ENCODE data around the gene SETD3.

DNA sequence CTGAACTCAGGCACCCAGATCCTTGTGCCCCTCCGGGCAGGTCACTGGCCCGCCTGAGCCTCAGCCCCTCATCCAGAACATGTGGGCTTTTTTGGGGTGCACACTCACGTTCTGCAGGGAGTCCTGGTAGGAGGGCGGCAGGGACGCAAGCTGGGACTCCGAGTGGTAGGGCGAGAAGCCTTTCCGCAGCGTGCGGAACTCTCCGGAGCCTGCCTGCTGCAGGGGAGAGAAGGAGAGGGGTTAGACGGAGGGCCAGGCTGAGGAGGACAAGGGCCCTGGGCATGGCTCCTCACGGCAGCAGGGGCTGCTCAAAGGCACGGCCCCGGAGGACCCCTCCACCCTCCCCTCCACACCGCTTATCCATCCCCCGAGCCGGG, 41.4 kb upstream of the SETD3 start:
- TF ChIP-seq GATA3 (IDR thresholded peaks at IDR 0.05; ENCODE audit: low read depth, low read length): no peak
- TF ChIP-seq GATA2 (IDR thresholded peaks at IDR 0.05; ENCODE audit: low read depth, low read length): no peak

All from SH-SY5Y (cell line).